NCI-H526 (cell line): ENCODE measurements around the gene CUEDC1.
"Not testable (repeated sequence)": the region's sequence is repeated elsewhere in the genome, so short reads cannot be mapped to it uniquely, and the experiment has no call there.

Experiments used
- DNase-seq, 2 experiments: peaks; one replicate each; lab custom pipeline; 2025; lab: John Stamatoyannopoulos, UW

Gene CUEDC1

GRCh38 chr17:57939797-57940196 is 15.4 kb downstream of the CUEDC1 start:
- peak; percentile 90 to 91 for DNase-seq

- DNase-seq: no peak
These were observed 17.1 kb downstream of the CUEDC1 start for GRCh38 chr17:57938061-57938502.

GRCh38 chr17:57937492-57937891 is 17.7 kb downstream of the CUEDC1 start:
- DNase-seq: no peak

DNA sequence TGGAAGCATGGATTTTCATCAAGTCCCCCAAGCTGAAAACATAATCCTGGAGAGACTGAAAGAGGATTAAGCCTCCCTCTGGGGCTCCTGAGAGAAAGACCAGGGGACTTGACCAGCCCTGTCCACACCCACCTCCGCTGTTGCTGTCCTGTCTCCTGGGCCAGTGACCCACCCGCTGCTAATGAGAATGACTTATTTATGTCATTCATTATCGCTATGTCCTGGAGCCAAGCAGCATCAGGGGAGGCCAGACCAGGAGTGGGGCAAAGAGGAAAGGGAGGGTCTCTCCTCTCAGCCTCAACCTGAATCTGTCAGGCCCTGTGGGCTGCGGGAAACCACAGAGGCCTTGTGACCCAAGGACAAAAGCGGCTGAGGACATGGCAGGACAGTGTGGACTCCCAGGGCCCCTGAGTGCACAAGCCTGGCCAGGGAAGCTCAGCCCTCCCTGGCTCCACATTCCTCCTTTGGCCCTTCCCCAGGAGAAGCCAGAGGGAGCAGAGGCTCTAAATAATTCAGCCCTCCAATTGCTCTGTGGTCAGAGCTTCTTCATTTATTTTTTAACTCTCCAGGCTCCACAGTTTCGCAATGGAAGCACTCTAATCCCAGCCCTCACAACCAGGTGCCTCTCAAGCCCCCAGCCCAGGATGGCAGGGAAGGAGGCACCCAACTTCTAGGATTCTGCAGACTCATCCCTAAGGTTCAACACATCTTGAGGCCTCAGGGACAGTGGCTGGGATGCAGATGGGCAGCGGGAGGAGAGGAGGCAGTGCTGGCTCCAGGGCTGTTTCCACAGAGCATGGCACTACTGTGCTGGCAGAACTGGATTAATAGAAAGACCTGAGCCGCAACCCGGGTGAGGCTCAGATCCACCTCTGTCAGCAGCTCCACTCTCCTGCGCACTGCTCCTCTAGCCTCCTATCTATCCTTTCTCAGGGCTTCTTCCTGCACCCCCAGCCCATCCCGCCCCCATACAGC is 19.1 kb downstream of the CUEDC1 start:
- peak in 1 of 2 experiments; percentile 46 for DNase-seq

GRCh38 chr17:57931488-57932137 is 23.6 kb downstream of the CUEDC1 start:
- no peak for DNase-seq

- no peak for DNase-seq
These were observed 25.0 kb downstream of the CUEDC1 start for GRCh38 chr17:57930239-57930638.

DNA sequence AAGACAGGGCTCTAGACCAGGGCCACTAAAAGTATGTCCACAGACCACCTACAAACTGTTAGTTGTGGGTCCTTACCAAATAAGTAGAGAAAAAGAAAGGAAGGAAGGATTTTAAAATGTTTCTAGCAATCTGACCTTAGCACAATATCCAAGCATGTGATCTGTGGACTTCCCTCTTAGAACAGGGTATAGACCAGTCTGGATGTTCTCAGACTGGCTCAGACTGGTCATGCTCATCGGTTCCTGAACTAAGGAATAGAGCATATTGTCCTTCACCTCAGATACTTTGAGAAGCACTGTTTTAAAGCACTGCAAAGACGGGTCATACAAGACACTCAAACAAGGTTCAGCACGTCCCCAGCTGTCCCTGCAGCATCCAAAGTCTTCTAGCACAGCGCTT is 25.8 kb downstream of the CUEDC1 start:
- no peak for DNase-seq

- DNase-seq: no peak
These were observed 26.3 kb downstream of the CUEDC1 start for GRCh38 chr17:57928928-57929327.

GRCh38 chr17:57927048-57927723 is 28.0 kb downstream of the CUEDC1 start:
- peak; percentile 54 to 81 for DNase-seq

GRCh38 chr17:57926723-57927047 is 28.5 kb downstream of the CUEDC1 start:
- DNase-seq: peak; percentile 43 to 79

DNA sequence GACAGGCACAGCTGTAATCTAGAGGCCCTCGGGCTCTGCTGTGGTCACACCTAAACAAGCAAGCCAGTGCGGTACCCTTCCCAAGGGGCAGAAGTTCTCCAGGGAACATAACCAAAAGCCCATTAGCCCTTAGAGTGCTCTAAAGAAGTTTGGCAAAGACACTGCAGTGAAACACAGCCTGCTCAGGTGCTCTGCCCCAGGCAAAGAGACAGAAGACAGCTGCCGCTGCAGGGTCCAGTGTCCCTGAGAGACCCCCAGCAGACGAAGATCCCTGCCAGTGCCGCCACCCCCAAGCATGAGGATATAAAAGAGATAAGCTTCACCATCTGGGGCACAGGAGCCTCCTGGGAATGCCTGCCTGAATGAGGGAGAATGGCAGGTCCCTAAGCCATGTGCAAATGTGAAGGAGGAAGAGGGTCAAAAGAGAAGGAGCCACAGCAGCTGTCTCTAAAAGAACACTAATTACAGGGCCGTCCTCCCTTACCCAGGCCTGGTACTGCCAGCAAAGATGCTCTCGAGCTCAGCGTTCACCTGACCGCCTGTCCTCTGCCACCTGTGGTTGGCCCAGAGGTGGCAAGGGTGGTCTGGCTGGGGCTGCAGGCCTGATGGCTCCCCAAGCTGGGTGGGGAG is 29.7 kb downstream of the CUEDC1 start:
- no peak for DNase-seq

DNA sequence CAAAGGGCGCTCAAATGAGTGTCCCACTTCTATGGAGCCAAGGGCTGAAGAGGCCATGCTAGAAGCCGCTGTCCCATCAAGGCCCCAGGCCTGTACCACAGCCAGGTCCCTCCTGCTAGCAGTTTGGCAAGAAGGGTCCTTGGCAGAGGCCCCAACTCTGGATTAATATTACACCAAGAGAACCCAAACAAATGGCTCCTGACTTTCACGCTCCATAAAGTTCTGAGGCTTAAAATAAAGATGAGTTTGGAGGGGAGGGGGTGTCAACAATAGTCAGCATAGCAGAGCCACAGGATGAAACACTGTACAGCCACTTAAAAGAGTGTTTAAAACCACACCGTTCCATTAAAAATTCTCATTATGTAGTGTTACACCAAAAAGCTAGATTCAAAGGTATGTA is 30.5 kb downstream of the CUEDC1 start:
- peak in 1 of 2 experiments; percentile 29 for DNase-seq

GRCh38 chr17:57923182-57923872 is 31.9 kb downstream of the CUEDC1 start:
- DNase-seq: no peak

DNA sequence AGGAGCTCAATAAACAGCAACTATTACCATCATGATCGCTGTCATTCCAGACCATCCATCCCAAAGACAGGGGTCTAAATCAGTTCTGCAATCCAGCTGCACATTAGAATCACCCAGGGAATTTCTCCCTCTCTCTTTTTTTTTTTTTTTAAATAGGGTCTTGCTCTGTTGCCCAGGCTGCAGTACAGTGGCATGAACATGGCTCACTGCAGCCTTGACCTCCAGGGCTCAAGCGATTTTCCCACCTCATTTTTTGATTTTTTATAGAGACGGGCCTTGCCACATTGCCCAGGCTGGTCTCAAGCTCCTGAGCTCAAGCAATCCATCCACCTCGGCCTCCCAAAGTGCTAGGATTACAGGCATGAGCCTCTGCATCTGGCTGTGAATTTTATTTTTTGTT is 32.5 kb downstream of the CUEDC1 start:
- not testable (repeated sequence) for DNase-seq

DNA sequence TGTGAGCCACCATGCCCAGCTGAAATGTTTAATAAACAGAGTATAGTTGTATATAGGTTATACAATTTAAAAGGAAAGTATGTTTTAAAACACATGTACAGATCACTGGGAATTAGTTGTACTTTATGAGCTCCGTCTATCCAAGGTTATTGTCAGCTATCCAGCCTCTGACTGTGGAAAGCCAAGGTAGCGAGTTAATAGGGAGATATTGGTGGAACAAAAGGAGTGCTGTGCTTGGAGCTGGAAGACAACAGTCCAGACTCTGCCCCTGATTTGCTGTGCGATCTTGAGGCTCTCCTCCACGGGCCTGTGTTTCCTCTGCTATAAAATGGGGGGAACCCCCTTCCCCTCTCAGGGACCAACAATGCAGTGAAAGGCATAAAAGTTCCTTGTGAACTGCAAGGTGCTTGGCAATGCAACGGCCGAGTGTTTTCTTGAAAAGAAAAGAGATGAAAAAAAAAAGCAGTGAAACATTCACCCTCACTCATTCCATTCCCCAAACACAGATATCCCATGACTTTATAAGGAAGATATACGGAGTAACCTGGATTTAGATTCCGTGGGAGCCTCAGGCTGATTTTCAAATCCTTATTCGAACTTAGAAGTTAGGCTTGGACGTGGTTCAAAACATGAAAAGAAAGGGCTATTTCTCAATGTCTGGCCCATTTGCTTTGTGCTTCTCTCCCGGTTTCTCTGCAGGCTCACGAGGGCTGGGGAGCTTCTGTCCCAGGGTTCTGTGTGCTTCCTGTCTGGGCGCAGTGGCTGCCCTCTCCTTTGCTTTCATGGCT is 34.1 kb downstream of the CUEDC1 start:
- DNase-seq: no peak

- no peak for DNase-seq
These were observed 35.3 kb downstream of the CUEDC1 start for GRCh38 chr17:57919918-57920317.

GRCh38 chr17:57918017-57918895 is 37.0 kb downstream of the CUEDC1 start:
- DNase-seq: no peak

DNA sequence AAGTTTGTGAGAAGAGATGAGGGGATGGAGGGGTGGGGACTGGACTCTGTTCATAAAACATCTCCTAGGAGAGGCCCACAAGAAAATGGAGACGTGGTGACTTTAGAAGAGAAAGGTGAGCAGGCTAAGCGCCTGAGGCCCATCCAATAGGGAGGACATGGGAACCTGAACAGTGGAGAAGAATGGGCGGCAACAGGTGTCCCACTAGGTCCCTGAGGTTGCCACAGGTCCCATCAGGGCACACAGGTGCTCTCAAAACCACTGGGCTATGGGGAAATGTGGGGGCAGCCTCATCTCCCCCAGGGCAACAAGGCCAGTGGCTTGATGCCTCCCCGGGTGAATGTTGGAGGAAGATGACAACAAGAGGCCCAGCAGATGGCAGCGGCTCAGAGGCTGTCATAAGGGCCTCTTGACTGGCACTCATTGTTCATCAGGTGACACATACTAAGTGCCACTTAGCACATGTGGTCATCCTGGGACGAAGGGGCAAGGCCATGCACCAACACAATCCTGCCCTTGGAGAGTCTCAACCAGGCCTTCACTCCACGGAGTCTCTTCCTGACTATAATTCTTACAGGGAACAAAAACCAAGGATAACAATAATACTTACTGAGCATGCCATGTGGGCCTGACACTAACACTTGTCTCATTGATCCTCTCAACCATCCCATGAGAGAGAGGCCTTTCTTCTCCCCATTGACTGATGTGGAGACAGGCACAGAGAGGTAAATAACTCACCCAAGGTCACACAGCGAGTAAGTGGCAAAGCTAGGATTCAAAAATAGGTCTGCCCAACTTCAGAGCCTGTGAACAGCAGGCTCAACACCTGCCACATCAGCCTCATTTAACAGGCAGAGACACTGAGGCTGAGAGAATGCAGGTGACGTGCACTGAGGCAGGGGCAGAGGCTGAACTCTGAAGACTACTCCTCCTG is 38.0 kb downstream of the CUEDC1 start:
- DNase-seq: peak in 1 of 2 experiments; percentile 39
